EL (cell line): ENCODE measurements around the gene OGDHL.
"Not testable (repeated sequence)": the region's sequence is repeated elsewhere in the genome, so short reads cannot be mapped to it uniquely, and the experiment has no call there.

Experiments used
- DNase-seq: peaks from one replicate; pipeline ENCODE4 v3.0.0-alpha.2; 2016

Gene OGDHL

DNA sequence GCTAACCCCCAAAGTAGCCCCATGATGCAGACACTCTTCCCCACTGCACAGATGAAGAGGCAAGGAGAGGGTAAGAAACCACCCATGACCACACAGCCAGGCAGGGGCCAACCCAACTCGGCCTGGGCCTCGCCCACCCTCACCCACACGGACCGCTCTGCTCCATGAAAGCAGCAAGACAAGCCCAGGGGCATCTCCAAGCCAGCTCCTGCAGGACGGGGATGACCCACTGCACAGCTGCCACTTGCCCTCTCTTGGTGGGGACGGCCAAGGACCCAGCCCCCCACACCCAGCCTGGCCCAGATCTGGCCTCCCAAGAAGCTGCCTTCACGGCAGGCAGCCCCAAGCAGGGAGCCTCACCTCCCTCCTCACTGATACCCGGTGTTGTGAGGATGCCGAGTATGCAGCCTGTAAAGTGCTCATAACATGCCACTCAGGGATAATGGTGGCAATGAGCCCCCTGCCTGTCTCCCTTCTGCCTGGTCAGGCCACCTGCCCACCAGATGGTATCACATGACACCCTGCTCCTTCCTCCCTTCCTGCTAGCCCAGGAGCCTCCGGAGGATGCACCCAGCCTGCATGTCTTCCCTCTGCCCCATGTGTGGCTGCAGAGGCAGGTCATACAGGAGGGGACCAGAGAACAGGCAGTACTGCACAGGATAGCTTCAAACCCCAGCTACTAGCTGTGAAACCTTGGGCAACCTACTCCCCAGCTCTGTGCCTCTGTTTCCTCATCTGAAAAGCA is 23.3 kb downstream of the OGDHL start:
- DNase-seq, result no peak

DNA sequence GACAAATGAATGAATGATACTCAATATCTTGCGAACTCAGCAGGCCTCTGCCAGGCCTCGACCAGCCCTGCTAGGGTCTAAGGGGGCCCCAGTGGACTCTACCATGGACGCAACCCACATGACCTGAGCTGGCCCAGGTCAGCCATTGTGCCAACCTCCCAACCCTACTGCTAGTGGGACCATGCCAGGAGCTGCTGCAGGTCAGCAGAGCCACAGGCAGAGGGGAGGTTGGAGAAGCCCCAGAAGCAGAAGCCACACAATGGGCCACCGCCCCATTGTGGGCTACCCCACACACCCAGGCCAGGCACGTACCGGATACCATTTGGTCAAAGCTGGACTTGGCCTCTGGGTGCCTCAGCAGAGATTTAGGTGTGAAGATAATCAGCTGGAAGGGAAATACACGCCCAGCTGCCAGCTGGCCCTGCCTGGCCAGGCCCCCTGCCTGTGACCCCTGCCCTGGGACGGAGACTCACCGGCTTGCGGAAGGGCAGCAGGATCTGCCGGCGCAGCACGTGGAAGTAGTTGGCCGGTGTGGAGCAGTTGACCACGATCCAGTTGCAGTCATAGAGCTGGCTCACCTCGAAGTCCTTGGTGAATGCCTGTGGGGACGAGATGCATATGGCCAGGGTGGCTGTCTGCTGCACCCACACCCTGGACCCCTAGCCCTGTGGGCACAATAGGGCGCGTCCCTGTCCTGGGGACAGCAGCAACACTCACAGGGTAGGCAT is 24.5 kb downstream of the OGDHL start:
- no peak for DNase-seq

DNA sequence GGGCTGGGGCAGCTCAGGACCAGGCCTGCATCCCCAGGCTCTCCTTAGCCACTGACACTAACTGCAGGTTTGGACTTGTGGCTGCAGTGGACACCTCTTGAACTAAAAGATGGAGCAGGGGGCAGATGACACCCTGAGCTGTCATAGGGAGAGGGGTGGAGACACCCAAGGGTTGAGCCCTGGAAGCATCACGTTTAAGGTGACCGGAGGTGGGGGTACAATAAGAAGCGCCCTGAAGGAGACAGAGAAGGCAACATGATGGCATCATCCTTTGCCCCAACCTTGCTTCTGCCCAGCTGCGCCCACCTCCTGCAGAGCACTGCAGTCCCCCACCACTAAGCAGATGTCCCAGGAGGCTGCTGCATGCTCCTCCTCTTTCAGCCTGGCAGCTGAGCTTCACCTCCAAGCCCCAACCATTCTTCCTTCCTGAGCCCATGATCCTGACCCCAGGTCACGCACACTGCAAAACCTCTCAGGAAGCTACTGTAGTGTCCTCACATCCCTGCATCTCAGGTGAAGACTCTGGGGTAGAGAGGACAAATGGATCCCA is 25.5 kb downstream of the OGDHL start:
- no peak for DNase-seq

DNA sequence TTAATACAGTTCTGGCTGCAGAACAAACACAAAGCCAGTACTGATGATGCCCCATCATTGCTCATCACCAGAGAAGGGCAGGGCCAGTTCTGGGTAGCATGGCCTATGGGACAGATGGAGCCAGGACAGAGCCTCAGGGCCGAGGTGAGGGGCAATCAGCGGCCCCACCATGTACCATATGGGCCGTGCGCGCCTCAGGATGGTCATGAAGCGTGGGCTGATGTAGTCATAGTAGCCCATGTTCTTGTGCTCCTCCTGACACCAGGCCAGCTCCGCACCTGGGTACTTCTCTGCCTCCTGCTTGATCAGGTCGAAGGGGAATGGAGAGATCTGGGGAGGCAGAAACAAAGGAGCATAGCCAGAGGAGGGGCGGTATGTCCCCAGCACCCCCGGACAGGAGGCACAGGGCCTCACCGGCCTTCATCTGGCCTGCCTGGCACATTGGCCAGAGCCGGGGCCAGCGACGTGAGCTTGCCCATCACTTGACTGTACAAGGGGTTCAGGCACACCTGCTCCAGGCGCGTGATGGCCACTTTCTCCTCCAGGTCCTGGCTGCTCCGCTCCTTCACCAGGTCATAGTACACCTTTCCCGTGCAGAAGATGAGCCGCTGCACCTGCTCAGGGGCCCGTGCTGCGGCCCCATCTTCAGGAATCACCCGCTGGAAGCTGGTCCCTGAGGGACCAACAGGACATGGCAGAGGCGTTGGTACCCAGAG is 26.1 kb downstream of the OGDHL start:
- no peak for DNase-seq

DNA sequence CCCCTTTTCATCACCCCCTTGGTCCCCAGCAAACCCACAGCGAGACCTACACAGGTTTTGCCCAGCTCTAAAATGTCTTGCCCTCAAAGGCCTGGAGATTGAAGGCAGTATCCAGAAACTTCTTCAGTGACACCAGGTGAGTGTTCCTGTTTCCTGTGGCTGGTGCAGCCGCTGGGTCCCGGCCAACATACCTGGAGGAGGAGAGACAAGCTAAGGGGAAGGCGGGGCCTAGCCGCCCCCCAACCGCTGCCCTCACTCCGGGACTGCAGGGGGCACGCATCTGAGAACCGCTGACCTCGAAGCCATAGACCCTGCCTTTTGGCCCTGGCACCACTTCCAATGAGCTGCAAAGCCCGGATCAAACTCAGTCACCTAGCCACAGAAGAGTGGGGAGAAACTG is 27.0 kb downstream of the OGDHL start:
- DNase-seq, result no peak

DNA sequence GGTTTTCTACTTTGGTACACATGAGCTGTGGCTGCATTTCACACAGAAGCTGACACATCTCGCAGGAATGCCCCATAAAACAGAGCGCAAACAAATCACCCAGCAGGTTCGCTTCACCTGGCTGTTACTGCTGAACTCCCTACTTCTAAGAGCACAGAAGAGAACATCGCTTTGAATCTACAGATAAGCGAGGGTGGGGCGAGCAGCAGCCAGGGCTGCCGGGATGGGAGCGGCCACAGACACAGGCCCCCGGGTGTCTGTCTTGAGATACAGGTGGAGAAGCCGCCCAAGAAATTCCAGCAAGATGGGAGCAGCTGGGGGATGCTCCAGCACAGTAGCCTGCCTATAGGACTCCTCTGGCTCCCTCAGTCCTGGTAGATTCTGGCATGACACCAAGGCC is 27.4 kb downstream of the OGDHL start:
- no peak for DNase-seq

DNA sequence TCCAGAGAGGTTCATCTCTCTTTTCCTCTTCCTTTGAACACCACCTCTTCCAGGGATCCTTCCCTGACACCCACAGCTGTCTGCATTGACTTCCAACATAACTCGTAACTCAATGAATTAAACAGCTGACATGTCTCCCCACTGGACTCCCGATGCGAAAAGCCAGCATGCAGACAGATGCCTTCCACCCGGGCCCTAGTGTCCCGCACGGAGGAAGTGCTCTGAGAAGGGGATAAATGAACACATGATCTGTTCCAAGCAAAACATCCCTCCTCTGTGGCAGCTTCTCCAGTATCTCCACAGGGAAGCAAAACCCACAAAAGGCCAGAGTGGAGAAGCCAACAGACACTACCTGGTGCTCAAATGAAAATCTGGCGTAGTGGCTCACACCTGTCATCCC is 28.3 kb downstream of the OGDHL start:
- DNase-seq, result no peak

DNA sequence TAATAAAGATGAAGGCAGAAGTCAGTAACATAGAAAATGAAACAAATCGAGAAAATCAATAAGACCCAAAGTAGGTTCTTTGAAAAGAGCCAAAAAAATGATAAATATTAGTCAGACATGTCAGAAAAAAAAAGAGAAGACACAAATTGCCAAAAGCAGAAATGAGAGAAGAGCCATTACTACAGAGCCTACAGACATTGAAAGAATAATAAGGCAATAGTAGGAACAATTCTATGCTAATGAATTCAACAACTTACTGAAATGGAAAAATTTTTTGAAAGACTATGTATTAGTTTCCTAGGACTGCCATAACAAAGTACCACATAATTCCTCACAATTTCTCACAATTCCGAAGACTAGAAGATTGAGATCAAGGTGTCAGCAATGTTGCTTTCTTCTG is 35.5 kb downstream of the OGDHL start:
- DNase-seq, result no peak

DNA sequence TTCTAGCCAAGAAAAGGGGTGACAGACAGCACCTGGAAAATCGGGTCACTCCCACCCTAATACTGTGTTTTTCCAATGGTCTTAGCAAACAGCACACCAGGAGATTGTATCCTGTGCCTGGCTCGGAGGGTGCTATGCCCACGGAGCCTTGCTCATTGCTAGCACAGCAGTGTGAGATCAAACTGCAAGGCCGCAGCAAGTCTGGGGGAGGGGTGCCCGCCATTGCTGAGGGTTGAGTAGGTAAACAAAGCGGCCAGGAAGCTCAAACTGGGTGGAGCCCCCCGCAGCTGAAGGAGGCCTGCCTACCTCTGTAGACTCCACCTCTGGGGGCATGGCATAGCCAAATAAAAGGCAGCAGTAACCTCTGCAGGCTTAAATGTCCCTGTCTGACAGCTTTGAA is 47.0 kb downstream of the OGDHL start:
- not testable (repeated sequence) for DNase-seq

DNA sequence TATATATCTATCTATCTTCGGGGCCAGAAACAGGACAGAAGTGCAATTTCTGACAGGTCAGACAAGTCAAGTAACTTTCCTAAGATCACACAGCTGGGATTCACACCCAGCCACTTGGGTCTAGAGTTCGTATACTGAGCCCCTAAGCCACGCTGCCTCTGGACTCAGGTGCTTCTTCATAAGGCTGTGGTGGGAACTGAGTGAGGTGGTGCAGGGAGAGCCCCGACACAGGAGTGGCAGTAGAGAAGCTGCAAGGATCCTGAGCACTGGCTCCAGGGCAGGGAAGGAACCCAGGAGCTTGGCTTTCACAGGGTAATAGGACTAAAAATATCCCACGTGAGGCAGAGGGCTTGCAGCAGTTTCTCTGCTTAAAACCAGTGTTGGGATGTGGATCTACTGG is 48.9 kb downstream of the OGDHL start:
- DNase-seq, result no peak

DNA sequence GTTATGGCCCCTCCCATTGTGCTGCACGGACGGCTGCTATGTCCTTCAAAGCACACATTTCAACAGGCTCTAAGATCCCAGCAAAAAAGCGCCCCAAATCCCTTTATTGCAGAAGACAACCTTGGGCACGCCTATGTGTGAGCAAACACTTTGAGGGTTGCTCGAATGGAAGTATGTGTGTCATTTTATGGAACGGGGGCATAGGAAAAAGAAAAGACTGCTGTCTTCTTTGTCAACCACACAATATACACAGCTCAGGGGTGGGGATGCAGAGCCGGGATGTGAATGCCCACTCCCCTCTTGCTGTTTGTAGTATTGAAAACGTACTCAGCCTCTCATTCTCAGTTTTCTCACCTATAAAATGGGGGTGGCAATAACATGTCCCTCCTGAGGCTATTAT is 50.6 kb downstream of the OGDHL start:
- no peak for DNase-seq

DNA sequence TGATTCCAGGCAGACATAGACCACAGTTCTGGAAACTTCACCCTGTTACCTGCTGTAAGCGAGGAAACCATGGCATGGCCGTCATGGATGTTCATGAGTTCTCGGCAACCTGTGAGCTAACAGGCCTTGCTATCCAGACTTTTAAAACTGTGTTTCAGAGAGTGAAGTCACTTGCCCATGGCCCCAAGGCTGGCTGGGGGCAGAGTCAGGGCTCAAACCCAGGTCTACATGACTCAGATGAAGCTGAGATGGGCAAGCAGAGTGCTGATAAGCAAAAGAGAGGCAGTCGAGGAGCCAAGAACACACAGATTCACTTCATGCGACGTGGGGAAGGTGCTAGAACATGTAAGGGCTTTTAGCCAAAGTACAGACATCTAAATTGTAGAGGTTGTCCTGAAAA is 51.2 kb downstream of the OGDHL start:
- no peak for DNase-seq

DNA sequence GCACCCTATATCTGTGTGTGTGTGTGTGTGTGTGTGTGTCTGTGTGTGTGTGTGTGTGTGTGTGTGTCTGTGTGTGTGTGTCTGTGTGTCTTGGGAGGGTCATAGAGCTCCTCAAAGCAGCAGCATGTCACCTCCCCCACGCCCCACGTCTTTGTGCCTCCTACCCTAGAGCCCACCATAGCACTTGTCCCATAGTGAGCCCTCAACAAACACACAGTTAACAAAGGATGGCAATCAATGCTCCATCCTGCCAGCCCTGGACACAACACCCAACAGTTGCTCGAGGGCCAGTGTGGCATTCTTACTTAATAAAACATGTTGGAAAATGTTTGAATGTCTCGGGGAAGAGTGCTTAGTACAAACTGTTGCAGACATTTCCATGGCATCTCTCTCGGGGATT is 52.2 kb downstream of the OGDHL start:
- DNase-seq, result no peak

DNA sequence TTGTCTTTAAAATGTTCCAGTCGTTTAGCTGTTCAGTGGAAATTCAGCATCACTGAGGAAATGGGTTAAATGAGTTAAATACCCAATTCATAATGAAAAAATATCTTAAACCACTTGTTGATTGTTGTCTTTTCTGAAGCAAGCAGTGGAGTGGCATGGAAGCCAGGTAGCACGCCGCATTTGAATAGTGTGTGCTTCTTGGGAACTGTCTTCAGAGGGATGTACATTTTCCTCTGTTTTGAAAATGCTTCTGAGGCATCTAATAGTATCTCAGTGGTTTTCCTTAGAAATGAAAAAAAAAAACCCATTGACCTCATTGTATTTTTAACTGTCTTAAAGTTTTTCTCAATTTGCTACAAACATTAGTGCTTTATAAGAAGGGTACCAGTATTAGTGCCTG is 54.5 kb downstream of the OGDHL start:
- DNase-seq, result no peak

DNA sequence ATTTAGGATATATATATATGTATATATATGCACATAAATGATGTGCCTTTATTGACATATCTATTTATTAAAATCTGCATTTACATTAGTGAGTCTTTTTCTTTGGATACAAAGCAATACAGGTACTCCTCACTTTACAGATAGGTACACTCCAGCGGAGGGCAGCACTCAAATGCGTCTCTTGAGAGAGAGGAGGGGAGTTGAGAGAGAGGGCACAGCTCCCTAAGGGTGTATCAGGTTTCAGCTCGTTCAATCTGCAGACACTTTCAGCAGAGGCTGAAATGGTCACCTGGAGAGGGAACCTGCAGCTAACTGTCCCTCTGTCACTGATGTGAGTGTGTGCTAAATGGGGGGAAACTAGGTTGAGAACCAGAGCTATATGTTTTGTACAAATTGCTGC is 61.1 kb downstream of the OGDHL start:
- no peak for DNase-seq

DNA sequence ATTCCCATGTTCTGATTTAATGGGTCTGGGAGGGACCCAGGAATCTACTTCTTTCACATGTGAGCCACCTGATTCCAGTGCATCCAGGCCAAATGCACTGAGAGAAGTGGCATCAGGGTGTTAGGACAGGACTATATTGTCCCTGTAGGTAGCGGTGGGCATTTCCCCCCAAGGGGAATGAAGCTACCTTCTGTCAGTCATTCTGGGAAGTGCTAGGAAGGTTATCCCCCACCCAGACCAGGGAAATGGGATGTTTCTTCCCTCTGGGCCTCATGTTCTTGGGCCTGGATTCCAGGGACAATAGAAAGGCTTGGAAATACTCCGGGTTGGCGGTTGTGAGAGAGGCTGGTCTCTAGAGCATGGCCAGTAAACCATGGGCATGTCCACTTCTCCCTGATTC is 61.9 kb downstream of the OGDHL start:
- no peak for DNase-seq

DNA sequence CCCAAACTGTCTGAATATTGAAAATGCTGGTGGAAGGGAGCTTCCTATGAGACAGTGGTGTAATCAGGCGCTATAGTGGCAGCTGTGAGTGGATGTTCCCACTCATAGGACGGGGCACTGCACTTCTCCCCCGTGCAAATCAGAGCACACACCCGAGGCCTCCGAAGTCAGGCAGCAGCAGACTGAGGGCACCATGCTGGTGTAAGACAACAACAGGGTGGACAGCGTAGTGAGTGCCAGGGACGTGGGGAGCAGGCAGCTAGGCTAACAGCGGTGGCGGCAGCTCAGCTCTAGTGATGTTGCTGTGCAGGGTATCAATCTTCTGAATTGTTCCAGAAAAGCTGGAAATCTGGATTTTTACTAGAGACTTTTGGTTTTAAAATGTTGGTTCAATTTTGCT is 63.4 kb downstream of the OGDHL start:
- DNase-seq, result no peak

DNA sequence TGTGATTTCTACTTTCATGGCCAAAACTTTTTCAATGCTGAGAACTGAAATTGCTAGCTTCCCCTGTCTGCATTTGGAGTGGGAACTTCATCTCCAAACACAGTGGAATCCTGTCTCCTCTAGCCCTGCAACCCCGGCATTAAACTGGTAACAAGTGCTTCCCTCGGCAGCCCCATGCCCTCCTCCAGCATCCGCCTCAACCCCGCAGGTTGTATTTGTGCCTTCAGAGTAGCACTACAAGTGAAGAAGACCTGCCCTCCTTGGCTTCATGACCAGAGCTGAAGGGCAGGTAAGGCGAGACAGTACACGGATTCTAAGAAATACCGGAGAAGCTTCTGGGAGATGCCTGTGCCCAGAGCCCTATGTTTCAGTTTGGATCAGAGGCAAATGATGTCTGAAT is 65.8 kb downstream of the OGDHL start:
- no peak for DNase-seq

DNA sequence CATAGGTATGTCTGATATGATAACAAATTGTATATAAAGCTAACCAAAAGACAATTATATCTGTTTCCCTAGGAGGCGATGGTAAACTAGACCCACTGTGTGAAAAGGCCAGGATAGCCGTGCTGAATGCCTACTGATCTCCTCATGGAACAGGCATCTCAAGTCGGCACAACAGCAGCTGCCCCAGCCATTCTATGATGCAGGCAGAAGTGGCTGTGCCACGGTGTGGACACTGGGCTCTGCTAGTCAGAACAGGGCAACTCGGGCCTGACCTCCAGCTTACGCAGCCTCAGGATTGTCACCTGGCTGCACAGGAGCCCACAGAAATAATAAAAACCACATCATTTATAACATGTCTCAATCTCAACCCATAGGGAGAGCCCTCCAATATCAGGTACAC is 67.7 kb downstream of the OGDHL start:
- no peak for DNase-seq

DNA sequence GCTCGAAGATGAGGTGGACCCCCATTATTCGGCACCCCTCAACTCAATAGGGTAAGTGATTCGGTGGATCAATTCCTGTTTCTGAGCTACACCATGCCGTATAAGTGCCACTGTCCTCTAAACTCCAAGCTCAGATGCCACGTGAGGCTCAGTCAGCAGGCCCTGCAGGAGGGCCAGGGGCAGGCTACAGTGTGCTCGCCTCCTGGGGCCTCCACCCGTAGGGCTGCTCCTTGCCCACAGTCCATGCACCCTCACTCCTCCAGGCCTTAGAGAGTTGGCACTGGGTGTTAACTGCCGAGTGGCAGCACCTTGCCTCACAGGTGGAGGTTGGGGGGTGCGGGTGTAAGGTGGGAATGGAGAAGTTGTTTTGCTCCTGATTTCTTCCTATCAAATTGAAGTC is 70.5 kb downstream of the OGDHL start:
- no peak for DNase-seq

DNA sequence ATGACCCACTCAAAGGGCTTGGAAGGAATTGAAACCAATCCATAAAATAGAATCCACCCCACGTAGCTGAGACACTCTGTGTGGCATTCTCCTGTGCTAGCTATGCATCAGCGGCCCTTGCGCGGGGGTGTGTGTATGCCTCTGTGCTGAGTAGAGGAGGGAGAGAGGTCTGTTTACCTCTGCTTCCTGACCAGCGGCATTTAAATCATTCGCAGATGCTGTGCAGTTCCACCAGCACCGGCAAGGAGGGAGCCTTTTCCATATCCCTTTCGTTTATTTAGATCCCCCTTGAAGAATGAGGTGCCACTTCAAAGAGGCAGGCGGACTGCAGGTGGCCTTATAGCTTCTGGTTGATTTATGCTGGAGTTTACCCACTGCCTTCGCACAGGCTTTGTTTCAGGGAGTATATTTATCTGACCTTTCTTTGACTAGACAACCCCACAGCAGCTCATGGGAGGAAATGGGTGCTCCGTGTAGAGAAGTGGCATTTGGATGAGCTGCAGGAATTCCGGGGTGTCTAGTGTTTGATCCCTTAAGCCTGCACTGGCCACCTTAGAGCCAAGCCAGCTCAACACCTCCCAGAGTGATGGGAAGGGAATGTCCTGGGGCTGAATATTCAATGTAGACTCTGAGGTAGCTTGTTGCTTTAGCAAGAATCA is 71.3 kb downstream of the OGDHL start:
- no peak for DNase-seq

DNA sequence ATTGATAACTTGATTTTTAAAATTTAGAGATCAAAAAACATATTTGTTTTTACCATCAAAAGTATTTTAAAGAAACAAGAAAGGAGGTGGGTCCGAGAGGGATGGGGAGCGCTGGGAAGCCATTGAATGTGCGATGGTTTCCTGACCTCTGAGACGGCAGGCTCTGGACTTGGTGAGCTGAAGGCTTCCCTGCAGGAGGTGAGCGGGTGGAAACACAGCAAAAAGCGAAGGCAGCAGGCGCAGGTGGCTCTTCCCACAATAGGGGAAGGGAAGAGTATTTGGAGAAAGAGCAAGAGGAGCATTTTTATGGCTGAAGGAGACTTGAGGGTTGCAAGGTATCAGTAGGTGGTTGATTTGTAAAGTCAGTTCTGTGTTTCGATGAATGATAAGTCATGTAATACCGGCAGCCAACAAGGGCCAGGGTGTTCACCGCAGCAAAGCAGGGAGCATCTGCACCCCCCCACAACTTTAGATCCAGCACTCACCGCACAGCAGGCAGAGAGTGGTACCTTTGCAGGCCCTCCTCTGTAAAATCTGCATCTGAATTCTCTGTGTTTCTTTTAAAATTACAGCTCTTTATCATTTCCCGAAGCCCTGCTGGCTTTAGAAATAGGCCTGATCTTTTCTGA is 72.1 kb downstream of the OGDHL start:
- DNase-seq, result no peak

DNA sequence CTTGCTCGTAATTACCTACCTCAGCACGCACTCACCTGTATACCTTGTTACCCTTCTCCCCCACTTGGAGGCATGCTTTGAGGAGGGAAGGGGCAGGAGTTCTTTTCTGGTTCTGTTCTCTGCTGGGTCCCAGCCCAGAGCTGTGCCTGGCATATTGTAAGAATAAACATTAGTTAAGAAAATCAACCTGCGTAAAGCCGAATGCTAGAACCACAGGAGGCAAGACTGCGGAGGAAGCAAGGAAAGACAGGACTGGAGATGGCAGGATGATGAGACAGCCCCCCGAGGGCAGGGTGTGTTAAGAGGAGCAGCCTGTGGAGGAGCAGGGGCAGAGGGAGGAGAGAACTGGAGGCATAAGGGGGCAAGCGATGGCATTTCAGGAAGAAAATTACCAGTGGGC is 73.2 kb downstream of the OGDHL start:
- no peak for DNase-seq
